ENCODE measurements around the gene ATPAF1.

Gene ATPAF1

DNA sequence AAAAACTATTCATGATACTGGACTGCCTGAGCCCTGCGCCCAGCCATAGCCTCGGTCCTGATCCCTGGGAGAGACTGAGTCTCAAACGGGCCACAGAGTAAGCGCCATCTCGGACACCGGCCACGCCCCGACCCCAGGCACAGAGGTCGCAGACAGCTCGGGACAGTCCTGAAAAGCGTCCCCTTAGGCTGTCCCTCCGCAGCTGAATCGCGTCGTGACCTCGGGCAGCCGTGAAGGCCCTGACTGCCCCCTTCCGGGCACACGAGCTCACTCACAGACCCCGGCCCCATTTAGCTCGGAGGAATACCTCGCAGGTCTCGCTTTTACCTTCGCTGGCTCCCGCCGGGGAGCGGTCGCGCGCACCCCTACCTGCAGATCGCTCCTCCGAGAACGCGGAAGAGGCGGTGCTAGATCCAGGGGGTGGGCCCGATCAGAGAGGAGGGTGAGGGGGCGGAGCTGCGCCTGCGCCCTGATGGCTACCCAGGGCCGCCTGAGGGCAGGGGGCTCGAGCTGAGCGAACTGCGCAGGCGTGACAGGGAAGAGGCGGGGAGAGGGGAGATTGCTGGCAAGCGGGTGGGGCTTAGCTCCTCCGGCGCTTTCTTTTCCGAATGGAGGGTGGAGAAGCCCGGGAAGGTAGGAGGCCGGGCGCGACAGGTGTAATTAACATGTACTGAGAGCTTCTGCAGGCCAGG lies 64.2 kb downstream of the ATPAF1 start, which contains the start of gene MKNK1:
Gene MKNK1 (minus strand): TSS at position 411 of the 692 bp plus-strand sequence. CDS start 20,941 bp downstream, outside the sequence.
- DNase-seq (ENCODE audit: low spot score): peak; percentile 99
- no peak for TF ChIP-seq CTCF (IDR thresholded peaks at IDR 0.05; ENCODE audit: extremely low read depth, missing control alignments)

DNA sequence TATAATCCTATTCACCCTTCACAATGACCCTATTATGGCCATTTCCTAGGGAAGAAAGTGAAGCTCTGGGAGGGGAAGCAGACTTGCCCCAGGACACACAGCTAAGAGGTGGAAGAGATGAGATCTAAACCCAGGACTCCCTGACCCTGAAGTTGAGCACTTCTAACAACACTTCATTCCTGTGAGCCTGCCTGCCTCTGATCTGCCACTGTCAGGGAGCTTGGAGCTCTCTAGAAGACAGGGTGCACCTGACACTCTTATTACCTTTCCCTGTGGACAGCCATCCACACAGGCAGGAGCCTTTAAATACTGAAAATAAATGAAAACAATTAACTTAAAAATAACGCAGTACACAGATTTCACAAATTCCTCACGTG lies 64.7 kb downstream of the ATPAF1 start:
- TF ChIP-seq CTCF (IDR thresholded peaks at IDR 0.05; ENCODE audit: extremely low read depth, missing control alignments): no peak
- DNase-seq (ENCODE audit: low spot score): no peak

GRCh38 chr1:46601257-46602007 lies 66.7 kb downstream of the ATPAF1 start:
- TF ChIP-seq CTCF (IDR thresholded peaks at IDR 0.05; ENCODE audit: extremely low read depth, missing control alignments): no peak
- DNase-seq (ENCODE audit: low spot score): no peak

GRCh38 chr1:46599059-46599970 lies 68.8 kb downstream of the ATPAF1 start:
- no peak for DNase-seq (ENCODE audit: low spot score)

DNA sequence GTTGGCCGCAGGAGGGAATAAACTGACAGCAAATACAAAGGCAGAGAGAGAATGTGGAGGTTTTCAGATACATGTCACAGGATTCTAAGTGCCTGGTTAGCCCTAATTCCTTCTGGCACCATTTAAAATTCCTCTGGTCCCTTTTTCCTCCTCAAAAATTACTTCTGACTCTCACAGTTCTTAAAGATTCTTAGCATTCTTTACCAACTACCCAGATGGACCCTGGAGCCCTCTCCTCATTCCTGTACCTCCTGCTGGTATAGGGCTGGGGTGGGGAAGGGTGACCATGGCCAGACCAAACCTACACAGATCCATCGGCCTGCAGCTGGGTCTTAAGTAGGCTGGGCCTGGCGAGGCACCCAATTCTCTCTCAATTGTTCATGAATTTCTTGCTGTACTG lies 71.3 kb downstream of the ATPAF1 start:
- no peak for TF ChIP-seq CTCF (IDR thresholded peaks at IDR 0.05; ENCODE audit: extremely low read depth, missing control alignments)
- DNase-seq (ENCODE audit: low spot score): no peak

More at GRCh38 chr1:46599059-46599970, 68.8 kb downstream of the ATPAF1 start:
- no peak for TF ChIP-seq CTCF (IDR thresholded peaks at IDR 0.05; ENCODE audit: extremely low read depth, missing control alignments)

DNA sequence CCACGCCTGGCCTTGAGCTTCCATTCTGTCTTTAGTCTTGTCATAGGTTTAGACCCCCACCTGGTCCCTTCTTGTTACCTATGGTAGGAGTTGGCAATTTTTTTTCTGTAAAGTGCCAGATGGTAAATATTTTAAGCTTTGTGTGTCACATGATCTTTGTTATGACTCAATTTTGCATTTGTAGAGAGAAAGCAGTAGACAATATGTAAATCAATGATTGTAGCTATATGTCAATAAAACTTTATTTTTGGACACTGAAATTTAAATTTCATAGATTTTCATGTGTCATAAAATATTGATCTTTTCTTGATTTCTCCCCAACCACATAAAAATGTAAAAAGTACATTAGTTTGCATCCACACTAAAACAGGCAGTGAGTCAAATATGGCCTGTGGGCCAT lies 72.1 kb downstream of the ATPAF1 start:
- no peak for TF ChIP-seq CTCF (IDR thresholded peaks at IDR 0.05; ENCODE audit: extremely low read depth, missing control alignments)
- no peak for DNase-seq (ENCODE audit: low spot score)
